Natural killer cell (primary cell): Measurements from ENCODE around the gene UNC119. TPM values are rescaled to one million over a fixed set of nuclear protein-coding genes. Genes with fewer than 3 reads are reported as not detected.

ENCODE experiments used
- ATAC-seq, 3 donors: fragments of 150-1000 bp in 2 of 3; fragments of 200-7000 bp in 1 of 3; cut with Tn5 transposase; 1 replicate in 1 of 3; 2 replicates in 2 of 3; pipeline ENCODE4 v1.10.0; 2021; ENCODE audit warnings: mild to moderate bottlenecking in 2 of 3, moderate library complexity in 2 of 3
- DNase-seq, 2 donors: peaks; one replicate each; pipeline versions ENCODE4 v3.0.0 to v3.0.0-alpha.2; 2013 to 2021; ENCODE audit warnings: mixed read lengths in 1 of 2
- H3K27ac ChIP-seq: one replicate; pipeline ENCODE4 v1.5.1; 2013; ENCODE audit warnings: mild to moderate bottlenecking, low read length
- H3K27me3 ChIP-seq: one replicate; pipeline ENCODE4 v1.6.1; 2013; ENCODE audit warnings: low read length; ENCODE audit not compliant: control insufficient read depth, insufficient read depth
- H3K36me3 ChIP-seq: one replicate; pipeline ENCODE4 v1.6.1; 2013; ENCODE audit warnings: low read length; ENCODE audit not compliant: control insufficient read depth, insufficient read depth
- H3K4me1 ChIP-seq: one replicate; pipeline ENCODE4 v1.6.1; 2013; ENCODE audit warnings: low read length; ENCODE audit not compliant: control insufficient read depth, insufficient read depth
- H3K4me3 ChIP-seq: one replicate; pipeline ENCODE4 v1.5.1; 2013; ENCODE audit warnings: low read length
- H3K9me3 ChIP-seq: one replicate; pipeline ENCODE4 v1.6.1; 2013; ENCODE audit warnings: low read length; ENCODE audit not compliant: control insufficient read depth, insufficient read depth
- H3K27ac Mint-ChIP-seq, 2 donors: one replicate each; pipeline ENCODE4 v1.8.0; 2022; ENCODE audit warnings: mild to moderate bottlenecking in 2 of 2, mixed read lengths in 2 of 2, moderate library complexity in 1 of 2
- H3K27me3 Mint-ChIP-seq, 2 donors: one replicate each; pipeline ENCODE4 v1.8.0; 2022; ENCODE audit warnings: low read depth in 2 of 2, mixed read lengths in 2 of 2
- H3K36me3 Mint-ChIP-seq: one replicate; pipeline ENCODE4 v1.8.0; 2022; ENCODE audit warnings: mixed read lengths
- H3K4me1 Mint-ChIP-seq, 2 donors: one replicate each; pipeline ENCODE4 v1.8.0; 2022; ENCODE audit warnings: mixed read lengths in 2 of 2
- H3K4me3 Mint-ChIP-seq: one replicate; pipeline ENCODE4 v1.8.0; 2022; ENCODE audit warnings: mild to moderate bottlenecking, moderate library complexity, mixed read lengths
- H3K9me3 Mint-ChIP-seq, 2 donors: one replicate each; pipeline ENCODE4 v1.8.0; 2022; ENCODE audit warnings: mixed read lengths in 2 of 2
- CTCF ChIP-seq: fragments of 200-600 bp; IDR thresholded peaks from one replicate; pipeline ENCODE4 v1.8.0; 2022; ENCODE audit warnings: antibody characterized with exemption
- WGBS: methylation state at CpG from one replicate; pipeline ENCODE4 v1.1.7; 2013; ENCODE audit warnings: missing lambda C conversion rate; ENCODE audit not compliant: insufficient coverage; 5-methylcytosine and 5-hydroxymethylcytosine counted together
- intact Hi-C: fragments of 100-400 bp; cut with micrococcal nuclease; formaldehyde crosslinking; loops from one replicate; pipeline ENCODE4 v1.14.2; 2022
- total RNA-seq, 4 donors: library from RNA; stranded (reverse); fragments of 120-200 nt in 1 of 4; gene quantifications; one replicate each; pipeline versions ENCODE4 v1.2.3 to v1.2.4, GENCODE V29; 2013 to 2022

Gene UNC119
- 100 to 1,000 TPM in 1 of 3 donors, 10 to 100 TPM in 2; 79.1 to 106 (median 79.3) TPM for total RNA-seq
- total RNA-seq (2013): 45.3 TPM

- DNase-seq (peak; percentile 80 to 89), ATAC-seq (peak; percentile 71 to 86 (median 79))
- H3K36me3 Mint-ChIP-seq: peaks cover 11% of the 10 kb centered on the region
- H3K4me1 Mint-ChIP-seq: peaks cover 41 to 62% of the 10 kb centered on the region in 2 donors
- Histone ChIP-seq H3K27me3 (no peaks in the 10 kb centered on the region), H3K27ac (no peak within 1 kb of the TSS), H3K4me3 (peak within 1 kb of the TSS; percentile 48), H3K9me3 (no peaks in the 10 kb centered on the region), H3K36me3 (peaks cover 42% of the 10 kb centered on the region), H3K4me1 (peaks cover 52% of the 10 kb centered on the region)
- peak within 1 kb of the TSS; percentile 92 for H3K4me3 Mint-ChIP-seq
- WGBS: 2% methylated on average over 61 of the region's 67 CpGs
- intact Hi-C loops: no loop called here
- H3K9me3 Mint-ChIP-seq: no peaks in the 10 kb centered on the region
- peak within 1 kb of the TSS; percentile 87 to 93 for H3K27ac Mint-ChIP-seq
- no peak for TF ChIP-seq CTCF
- no peaks in the 10 kb centered on the region for H3K27me3 Mint-ChIP-seq
These were observed at the start of gene UNC119 for GRCh38 chr17:28552176-28552999. TSS of gene UNC119 (minus strand) at chr17:28552624. CDS start at chr17:28552557, 67 bp downstream.

- Histone ChIP-seq H3K4me1 (peaks cover 19% of the 10 kb centered on the region), H3K4me3 (peak overlapping the region; percentile 71), H3K36me3 (no peaks in the 10 kb centered on the region), H3K9me3 (no peaks in the 10 kb centered on the region), H3K27ac (peak overlapping the region; percentile 95), H3K27me3 (no peaks in the 10 kb centered on the region)
- H3K9me3 Mint-ChIP-seq: no peaks in the 10 kb centered on the region
- peak overlapping the region; percentile 95 to 98 for H3K27ac Mint-ChIP-seq
- no peaks in the 10 kb centered on the region for H3K27me3 Mint-ChIP-seq
- no peak for TF ChIP-seq CTCF
- no peaks in the 10 kb centered on the region for H3K36me3 Mint-ChIP-seq
- peak; percentile 66 to 81 (median 72) for ATAC-seq
- H3K4me1 Mint-ChIP-seq: peaks cover 22 to 23% of the 10 kb centered on the region in 2 donors
- peak; percentile 60 to 84 for DNase-seq
- H3K4me3 Mint-ChIP-seq: peak overlapping the region; percentile 94
- WGBS: 7% methylated on average over 40 of the region's 40 CpGs
- intact Hi-C loops: loop anchor here (1.0 to 5.0 kb wide), 2 partner anchors 23 to 107 kb away; partner anchors contain the start of gene ALDOC
These were observed 47.1 kb upstream of the UNC119 start for GRCh38 chr17:28599311-28600184.

GRCh38 chr17:28598799-28599310, 46.4 kb upstream of the UNC119 start, which contains the start of gene SPAG5:
TSS of gene SPAG5 (minus strand) at chr17:28599025. CDS start at chr17:28598946, 79 bp downstream.
- under 1% methylated on average over 44 of the region's 44 CpGs for WGBS
- H3K4me3 Mint-ChIP-seq: peak within 1 kb of the TSS; percentile 94
- DNase-seq (peak; percentile 96 to 97), ATAC-seq (peak; percentile 89 to 99 (median 93))
- Histone ChIP-seq H3K36me3 (no peaks in the 10 kb centered on the region), H3K4me3 (peak within 1 kb of the TSS; percentile 71), H3K27ac (peak within 1 kb of the TSS; percentile 95), H3K9me3 (no peaks in the 10 kb centered on the region), H3K4me1 (peaks cover 19% of the 10 kb centered on the region), H3K27me3 (no peaks in the 10 kb centered on the region)
- no peaks in the 10 kb centered on the region for H3K27me3 Mint-ChIP-seq
- intact Hi-C loops: loop anchor here (1.0 to 5.0 kb wide), 2 partner anchors 23 to 107 kb away; partner anchors contain the start of gene ALDOC
- no peaks in the 10 kb centered on the region for H3K9me3 Mint-ChIP-seq
- H3K4me1 Mint-ChIP-seq: peaks cover 22 to 23% of the 10 kb centered on the region in 2 donors
- TF ChIP-seq CTCF: no peak
- H3K27ac Mint-ChIP-seq: peak within 1 kb of the TSS; percentile 95 to 98
- no peaks in the 10 kb centered on the region for H3K36me3 Mint-ChIP-seq
